IPS-18c (cell line): ENCODE results near the gene HMHB1.
"Not testable (repeated sequence)": the region's sequence is repeated elsewhere in the genome, so short reads cannot be mapped to it uniquely, and the experiment has no call there.

Source experiments
- H3K4me3 ChIP-seq: 2 replicates; pipeline ENCODE4 v1.7.0; 2013; ENCODE audit warnings: low read depth, mild to moderate bottlenecking, low read length, moderate library complexity; ENCODE audit not compliant: insufficient read depth
- H3K9me3 ChIP-seq: one replicate; pipeline ENCODE4 v1.6.1; 2013; ENCODE audit warnings: mild to moderate bottlenecking, low read length, moderate library complexity; ENCODE audit not compliant: control insufficient read depth, insufficient read depth

Gene HMHB1

DNA sequence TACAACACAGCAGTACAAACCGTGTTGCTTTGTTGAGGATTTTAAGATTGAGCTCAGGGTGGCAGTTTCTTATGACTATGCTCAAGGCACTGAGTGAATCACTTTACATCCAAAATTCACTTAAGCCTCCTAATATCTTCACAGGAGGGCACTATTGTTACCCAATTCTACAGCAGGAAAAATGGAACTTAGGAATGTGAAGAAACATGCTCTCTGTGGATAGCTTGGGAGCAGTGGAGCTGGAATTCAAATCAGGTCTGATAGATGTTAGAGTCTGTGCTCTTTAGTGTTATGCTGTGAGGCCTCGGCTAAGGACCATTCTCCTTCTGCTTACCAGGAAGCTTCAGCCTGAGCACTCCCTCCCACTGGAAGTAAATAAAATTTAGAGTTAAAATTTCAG is 18.7 kb upstream of the HMHB1 start:
- Histone ChIP-seq H3K4me3 (no peak overlapping the region), H3K9me3 (no peaks in the 10 kb centered on the region)

DNA sequence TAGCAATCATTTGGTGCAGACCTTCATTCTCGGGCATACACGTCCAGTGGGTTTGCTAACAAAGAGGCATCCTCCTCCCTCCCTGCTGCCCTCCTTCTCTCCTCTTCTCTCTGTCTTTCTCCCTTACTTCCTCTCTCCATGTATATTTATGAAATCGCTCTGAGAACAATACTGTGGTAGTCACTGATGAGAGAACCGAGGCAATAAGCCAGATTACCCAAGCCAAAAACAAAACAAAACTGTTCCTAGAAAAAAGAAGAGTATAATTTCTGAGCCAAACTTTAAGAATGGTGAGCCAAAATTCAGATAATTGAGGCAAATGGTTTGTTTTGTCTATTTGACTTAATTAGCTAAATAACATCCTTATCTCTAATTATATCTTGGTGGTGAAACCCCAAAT is 15.8 kb upstream of the HMHB1 start:
- Histone ChIP-seq H3K9me3 (peaks cover 2% of the 10 kb centered on the region), H3K4me3 (no peak overlapping the region)

DNA sequence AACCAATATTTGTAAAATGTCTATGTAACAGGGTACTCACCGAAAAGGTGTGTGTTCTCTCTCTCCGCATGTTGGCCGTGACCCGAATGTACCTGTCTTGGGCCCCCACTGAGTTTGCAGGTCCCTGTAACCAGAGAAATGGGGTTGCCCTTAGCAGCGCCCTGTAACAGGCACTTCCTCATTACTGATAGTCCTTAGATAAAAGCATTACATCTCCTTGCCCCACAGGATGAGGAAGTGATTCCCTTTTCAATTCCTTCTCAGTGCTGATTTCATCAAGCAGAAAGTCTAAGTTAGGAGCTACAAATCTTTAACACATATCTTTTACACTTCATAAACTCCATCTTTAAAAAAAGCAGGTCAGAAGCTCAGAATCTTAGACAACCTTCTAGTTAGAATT is 15.2 kb upstream of the HMHB1 start:
- Histone ChIP-seq H3K4me3 (no peak overlapping the region), H3K9me3 (peaks cover 2% of the 10 kb centered on the region)

DNA sequence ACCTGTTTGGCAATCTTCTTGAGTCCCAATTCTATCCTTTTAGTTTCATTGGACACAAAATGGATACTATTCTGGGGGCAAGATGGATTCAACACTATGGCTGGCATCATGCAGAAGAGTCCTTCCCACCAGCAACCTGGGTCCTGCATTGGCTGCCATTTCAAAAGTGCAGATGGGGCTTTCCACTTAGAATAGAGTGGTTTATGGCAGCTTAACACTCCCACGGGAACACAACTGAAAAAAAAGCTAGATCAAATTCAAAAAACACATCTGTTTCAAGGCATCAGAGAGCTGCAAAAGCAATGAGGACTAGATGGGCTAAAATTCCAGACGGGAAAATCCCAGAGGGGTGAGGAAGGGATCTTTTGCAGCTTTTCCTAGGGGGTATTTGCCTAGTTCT is 11.2 kb upstream of the HMHB1 start:
- peaks cover 2% of the 10 kb centered on the region for H3K9me3 ChIP-seq
- H3K4me3 ChIP-seq: no peak overlapping the region

DNA sequence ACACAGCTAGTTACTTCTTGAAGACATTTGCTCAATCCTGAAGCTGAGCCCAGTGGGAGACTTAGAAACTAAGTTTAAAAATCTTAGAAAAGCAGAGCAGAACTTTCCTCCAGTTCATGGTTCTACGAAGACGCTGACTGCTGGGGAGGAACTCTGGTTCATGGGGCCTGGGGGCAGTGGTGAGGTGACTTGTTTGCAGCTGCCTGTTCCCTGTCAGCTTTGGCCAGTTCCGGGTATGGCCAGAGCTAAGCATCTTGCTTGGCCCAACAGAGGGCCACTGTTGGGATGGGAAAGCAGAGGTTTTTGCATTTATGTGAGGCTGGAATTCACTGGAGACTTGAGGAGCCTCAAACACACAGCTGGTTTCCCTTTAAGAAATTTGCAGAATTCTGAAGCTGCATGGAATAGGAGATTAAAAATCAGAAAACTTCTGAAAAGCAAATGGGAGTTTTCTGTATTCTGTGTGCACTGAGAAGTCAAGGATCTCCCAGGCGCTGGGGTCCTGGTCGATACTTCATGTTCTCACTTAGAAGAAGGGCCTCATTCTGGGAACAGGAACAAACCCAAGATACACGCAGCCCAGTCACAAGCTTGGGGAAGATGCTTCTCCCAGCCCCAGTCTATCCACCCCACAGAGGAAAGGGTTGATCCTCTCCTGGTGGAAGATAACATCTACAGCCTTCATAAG is 10.6 kb upstream of the HMHB1 start:
- Histone ChIP-seq H3K4me3 (no peak overlapping the region), H3K9me3 (peaks cover 2% of the 10 kb centered on the region)

DNA sequence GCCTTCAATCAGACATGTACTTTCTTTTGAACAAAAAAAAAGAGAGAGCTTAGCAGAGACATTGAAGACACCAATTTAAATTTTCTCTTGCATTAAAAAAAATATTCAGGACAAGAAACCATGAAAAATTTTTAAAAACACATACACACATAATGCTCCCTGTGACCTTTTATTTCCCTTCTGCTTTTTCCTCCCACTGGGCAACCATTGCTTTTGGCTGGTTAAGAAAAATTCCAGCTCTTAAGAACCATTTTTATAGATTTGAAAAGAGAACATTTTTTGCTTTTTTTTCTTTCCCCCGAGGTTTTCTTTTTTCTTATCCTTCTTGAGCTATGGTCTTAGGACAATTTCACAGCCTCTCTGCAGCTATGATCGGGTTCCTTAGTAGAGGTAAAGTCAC is 6.1 kb upstream of the HMHB1 start:
- no peak overlapping the region for H3K4me3 ChIP-seq
- no peaks in the 10 kb centered on the region for H3K9me3 ChIP-seq

DNA sequence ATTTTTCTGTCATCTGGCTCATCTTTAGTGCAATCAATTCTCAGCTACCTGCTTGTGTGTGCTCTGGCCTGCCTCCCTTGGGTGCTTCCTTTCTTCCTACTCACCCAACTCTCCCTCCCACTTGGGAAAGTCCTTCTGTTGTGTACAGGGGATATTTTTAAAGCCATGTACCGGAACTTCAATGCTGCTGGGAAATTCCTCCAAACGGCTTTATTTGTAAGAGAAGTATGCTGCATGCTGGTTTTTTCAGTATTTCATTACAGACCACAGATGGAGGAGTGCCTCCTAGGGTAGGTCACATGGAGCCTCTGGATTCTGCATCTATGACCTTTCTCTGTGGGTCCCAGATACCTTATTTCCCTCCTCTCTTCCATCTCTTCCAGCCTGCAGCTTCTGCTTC is 5.4 kb upstream of the HMHB1 start:
- Histone ChIP-seq H3K9me3 (no peaks in the 10 kb centered on the region), H3K4me3 (no peak overlapping the region)

DNA sequence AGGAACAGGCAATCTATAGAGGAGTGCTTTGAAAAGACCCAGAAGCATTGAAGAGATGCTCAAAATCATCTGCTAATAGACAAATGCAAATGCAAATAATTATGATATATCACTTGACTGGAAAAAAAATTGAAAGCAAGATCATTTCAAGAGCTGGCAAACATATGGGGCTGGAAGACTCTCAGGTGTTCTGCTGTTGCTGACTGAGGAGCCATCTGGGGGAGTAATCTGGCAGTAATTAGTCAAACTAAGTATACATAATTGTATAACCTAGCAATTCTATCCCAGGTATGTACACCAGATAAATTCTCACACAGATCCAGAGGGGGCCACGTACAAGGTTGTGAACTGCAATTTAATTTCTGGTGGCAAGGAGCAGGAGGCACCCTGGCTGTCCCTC is 4.6 kb upstream of the HMHB1 start:
- Histone ChIP-seq H3K9me3 (no peaks in the 10 kb centered on the region), H3K4me3 (no peak overlapping the region)

DNA sequence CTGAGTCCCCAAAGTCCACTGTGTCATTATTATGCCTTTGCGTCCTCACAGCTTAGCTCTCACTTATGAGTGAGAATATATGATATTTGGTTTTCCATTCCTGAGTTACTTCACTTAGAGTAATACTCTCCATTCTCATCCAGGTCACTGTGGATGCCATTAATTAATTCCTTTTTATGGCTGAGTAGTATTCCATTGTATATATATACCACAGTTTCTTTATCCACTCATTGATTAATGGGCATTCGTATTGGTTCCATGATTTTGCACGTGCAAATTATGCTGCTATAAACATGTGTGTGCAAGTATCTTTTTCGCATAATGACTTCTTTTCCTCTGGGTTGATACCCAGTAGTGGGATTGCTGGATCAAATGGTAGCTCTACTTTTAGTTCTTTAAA is 4.4 kb downstream of the HMHB1 start:
- H3K4me3 ChIP-seq, H3K9me3 ChIP-seq: not testable (repeated sequence)

DNA sequence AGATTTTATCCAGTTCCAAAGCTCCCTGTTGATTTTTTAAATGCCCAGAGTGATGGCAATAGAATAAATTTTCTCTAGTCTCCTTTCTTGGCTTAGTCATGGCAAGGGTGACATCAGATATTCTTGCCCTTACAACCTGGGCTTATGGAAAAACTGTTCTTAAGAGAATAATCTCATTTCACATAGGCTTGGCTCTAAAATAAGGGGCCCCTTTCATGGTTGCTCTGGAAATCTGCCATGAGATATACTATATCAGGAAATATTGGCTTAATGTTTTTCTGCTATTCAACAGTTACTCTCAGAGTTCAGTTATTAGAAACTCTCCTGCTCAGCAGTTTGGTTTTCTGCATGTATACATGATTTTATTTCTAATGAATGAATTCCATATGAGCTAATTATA is 7.8 kb downstream of the HMHB1 start:
- no peaks in the 10 kb centered on the region for H3K9me3 ChIP-seq
- H3K4me3 ChIP-seq: no peak overlapping the region

DNA sequence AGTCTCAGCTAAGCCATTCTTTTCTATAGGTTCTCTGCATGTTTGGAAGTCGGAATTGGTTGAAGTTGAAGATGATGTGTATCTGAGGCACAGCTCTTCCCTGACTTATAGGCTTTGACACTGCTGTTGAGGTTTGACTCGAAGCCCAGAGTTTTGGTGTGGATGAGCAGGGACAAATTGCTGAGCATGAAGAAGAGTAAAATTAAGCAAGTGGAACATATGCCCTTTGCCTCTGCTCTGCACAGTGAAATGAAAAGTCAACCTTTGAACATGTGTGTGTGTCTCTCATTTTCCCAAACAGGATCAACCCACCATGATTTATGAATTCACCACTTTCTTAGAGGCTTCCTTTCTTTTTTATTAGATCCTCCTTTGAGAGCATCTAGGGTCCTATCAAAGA is 8.5 kb downstream of the HMHB1 start:
- no peak overlapping the region for H3K4me3 ChIP-seq
- no peaks in the 10 kb centered on the region for H3K9me3 ChIP-seq

DNA sequence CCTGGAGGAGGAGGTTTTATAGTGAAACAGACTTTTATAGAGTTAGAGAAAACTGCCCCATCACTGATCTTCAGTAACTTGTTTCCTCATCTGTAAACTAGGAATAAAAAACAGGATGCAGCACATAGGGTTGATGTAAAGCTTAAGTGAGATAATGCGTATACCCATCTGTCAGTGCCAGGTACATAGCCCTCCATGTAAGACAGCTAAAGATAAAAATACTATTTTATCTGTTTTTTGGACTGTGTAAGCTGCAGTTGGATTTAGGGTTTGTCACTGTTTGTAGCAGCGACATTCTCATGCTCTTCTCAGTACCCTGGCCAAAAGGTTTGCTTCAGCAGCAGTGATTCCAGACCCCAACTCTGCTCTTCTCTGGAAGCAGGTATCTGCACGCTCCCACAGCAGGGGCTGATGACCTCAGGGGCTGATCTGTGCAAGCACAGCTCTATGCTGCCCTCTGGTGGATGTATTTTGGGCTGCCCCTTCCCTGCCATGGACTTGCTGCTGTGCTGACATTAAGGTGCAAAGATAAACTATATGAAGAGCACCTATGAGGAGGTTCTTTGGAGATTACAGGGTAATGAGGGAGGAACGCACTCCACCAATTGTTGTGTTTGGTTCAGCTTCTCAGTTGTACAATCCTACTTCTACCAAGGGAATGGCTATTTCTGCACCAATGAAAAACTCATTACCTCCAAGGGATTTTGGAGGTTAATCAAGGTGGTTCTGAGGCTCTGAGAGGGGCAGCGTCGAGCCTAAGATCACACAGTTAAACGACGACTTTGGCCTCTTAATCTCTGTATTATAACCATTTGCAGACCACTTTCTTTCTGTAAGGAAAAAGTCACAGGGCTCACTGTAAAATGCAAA is 13.1 kb downstream of the HMHB1 start:
- H3K4me3 ChIP-seq: no peak overlapping the region
- no peaks in the 10 kb centered on the region for H3K9me3 ChIP-seq

DNA sequence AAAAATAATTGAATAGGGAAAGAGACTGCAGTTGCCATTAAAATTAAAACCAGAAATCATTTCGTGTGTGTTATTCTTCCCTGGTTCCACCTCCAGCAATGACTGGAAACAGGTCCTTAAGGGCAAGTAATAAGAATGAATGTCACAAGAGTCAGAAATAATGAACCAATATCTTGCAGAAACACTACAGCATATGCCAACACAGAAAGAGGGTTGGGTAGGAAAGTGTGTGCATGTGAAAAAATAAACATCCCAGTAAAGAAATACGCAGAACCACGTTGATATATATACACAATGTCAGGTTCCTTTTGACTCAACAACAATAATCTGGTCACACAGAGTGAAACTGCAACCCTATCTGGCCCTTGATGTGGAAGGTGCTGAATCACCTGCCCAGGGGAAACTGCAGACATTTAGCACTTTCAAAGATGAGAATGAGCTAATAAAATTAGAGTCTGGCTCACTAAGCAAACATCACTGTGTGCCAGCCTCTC is 15.0 kb downstream of the HMHB1 start:
- Histone ChIP-seq H3K9me3 (no peaks in the 10 kb centered on the region), H3K4me3 (no peak overlapping the region)

DNA sequence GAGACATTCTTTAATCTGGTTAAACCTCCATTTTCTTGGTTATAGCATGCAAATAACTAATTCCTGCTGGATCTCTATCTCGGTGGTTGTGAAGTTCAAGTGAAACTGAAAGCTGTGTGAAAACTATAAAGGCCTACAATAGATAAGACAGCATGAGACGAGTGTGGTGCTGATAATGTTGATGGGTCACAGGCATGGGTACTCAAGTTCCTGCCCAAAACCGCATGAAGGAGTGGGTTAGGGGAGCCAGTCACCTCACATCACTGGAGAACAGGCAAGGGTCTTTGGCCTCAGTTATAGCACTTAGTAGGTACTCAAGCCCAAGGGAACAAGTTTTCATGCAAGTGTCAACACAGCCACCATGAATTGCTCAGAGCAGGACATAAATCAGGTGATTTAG is 16.7 kb downstream of the HMHB1 start:
- no peak overlapping the region for H3K4me3 ChIP-seq
- H3K9me3 ChIP-seq: no peaks in the 10 kb centered on the region

DNA sequence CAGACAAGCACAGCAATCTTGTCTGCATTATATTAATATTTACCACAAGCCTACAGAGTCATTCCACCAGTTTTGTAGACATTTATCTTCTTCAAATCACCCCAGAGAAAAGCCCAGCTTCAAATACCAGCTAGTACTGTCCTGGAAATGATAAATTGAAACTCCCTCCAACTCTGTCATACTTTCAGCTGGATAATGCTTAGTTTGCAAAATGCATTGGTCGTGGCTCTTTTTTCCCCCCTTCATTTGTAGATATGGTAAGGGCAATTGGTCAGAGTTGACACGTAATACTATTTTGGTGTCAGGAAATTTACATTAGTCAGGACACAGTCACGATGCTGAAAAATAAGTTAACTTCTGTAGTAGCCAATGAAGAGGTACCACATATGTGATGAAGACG is 21.2 kb downstream of the HMHB1 start:
- H3K9me3 ChIP-seq: no peaks in the 10 kb centered on the region
- no peak overlapping the region for H3K4me3 ChIP-seq

DNA sequence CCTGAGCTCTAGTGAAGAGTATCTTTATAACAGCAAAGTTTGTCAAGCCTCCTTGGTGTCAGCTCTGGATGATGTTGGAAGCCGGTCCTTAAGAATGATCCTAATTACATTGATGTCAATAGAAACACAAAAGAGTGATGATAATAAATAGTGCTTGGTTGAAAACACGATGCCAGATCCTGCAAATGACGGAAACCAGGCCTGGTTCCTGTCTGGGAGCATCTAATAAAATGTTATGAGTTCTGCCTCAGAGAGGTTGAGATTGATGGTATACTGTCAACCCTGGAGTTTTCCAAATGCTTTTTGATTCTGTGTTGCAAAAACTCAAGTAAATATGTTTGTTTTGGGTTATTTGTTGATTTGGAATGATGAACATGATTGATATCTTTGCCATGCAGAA is 23.3 kb downstream of the HMHB1 start:
- no peak overlapping the region for H3K4me3 ChIP-seq
- no peaks in the 10 kb centered on the region for H3K9me3 ChIP-seq

DNA sequence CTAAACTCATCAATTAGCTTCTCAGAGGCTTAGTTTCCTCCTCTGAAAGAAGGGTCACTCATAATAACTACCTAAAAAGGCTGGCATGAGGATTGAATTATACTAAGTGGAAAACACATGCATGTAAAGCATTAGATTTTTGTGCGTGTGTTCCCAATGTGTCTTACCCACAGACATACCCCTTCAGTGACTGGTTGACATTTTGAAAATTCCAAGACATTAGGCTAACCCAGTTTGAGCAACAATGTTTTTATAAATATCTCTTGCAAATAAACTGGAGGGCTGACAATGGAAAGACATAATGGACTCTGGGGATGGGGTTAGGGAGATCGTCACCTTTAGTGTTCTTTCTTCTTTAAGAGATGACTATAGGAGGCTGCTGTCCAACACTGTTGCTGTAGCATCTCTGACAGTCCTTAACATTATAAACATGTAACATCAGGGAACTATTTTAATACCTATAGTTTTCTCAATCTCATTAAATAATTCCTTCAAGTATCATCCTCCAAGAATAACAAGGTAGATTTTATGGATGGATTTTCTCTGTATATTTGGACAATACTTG is 24.3 kb downstream of the HMHB1 start:
- Histone ChIP-seq H3K9me3 (no peaks in the 10 kb centered on the region), H3K4me3 (no peak overlapping the region)

DNA sequence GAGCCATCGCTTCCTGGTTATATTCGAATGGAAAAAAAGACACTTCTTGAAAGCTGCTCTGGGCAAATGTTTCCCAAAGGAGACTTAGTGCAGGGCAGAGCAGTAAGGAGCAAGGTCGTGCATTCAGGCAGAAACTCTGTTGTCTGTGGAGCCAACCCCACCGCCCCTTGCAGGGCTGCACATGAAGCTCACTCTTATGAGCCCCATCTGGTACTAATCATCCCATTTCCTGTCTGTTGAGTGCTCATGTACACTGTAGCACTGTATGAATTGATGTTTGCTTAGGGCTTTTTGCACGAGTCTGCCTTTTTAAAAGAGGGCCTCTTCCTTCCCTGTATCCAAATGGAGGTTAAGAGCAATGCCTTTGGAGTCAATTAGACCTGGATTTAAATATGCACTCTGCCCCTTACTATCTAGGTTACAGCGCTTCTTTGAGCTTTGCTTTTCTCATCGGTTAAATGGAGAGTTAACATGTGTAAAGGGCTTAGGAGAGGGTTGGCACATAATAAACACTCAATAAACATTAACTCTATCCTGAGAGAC is 25.4 kb downstream of the HMHB1 start:
- Histone ChIP-seq H3K9me3 (no peaks in the 10 kb centered on the region), H3K4me3 (no peak overlapping the region)
